Tibial nerve (tissue), 4 donors: Measurements from ENCODE around the gene BCAS3. TPM values are rescaled to one million over a fixed set of nuclear protein-coding genes. Genes with fewer than 3 reads are reported as not detected.

Experiments
- DNase-seq, 2 donors: peaks; one replicate each; pipeline ENCODE4 v3.0.0-alpha.2; 2019; ENCODE audit warnings: low spot score in 2 of 2
- H3K27ac ChIP-seq, 4 donors: fragments of 200-600 bp; sonication (generic) in 3 of 4; one replicate each; pipeline ENCODE4 v1.5.1; 2017 to 2019; ENCODE audit warnings: mild to moderate bottlenecking in 1 of 4
- H3K27me3 ChIP-seq, 2 donors: fragments of 200-600 bp; sonication (generic) in 1 of 2; one replicate each; pipeline versions ENCODE4 v1.5.1 to v1.6.0; 2017 to 2019
- H3K36me3 ChIP-seq, 3 donors: fragments of 200-600 bp; sonication (generic); one replicate each; pipeline ENCODE4 v1.5.1; 2018 to 2019
- H3K4me1 ChIP-seq, 4 donors: fragments of 200-600 bp; sonication (generic) in 3 of 4; one replicate each; pipeline ENCODE4 v1.5.1; 2017 to 2019
- H3K4me3 ChIP-seq, 4 donors: fragments of 200-600 bp; sonication (generic) in 3 of 4; one replicate each; pipeline ENCODE4 v1.5.1; 2017 to 2019; ENCODE audit warnings: mild to moderate bottlenecking in 1 of 4, moderate library complexity in 1 of 4
- H3K9me3 ChIP-seq, 4 donors: fragments of 200-600 bp; sonication (generic) in 3 of 4; one replicate each; pipeline ENCODE4 v1.5.1; 2017 to 2019
- CTCF ChIP-seq, 5 experiments: fragments of 200-600 bp in 3 of 5; fragments of 450-650 bp in 2 of 5; sonication (generic) in 3 of 5; IDR thresholded peaks; one replicate each; pipeline ENCODE4 v1.5.1; 2016 to 2019; ENCODE audit warnings: antibody characterized with exemption in 5 of 5, mild to moderate bottlenecking in 3 of 5, moderate library complexity in 2 of 5
- EP300 ChIP-seq, 2 donors: sonication (generic); formaldehyde crosslinking; IDR thresholded peaks; one replicate each; pipeline ENCODE4 v1.6.1; 2017; ENCODE audit warnings: antibody characterized with exemption in 2 of 2, mild to moderate bottlenecking in 1 of 2
- POLR2A ChIP-seq, 2 donors: fragments of 450-650 bp; IDR thresholded peaks; one replicate each; pipeline ENCODE4 v1.6.1; 2017; ENCODE audit warnings: antibody characterized with exemption in 2 of 2, mild to moderate bottlenecking in 2 of 2, moderate library complexity in 2 of 2
- WGBS, 2 donors: methylation state at CpG; one replicate each; pipeline ENCODE4 v1.1.5; 2018; 5-methylcytosine and 5-hydroxymethylcytosine counted together
- total RNA-seq, 4 donors: library from RNA; depleted of rRNA; stranded (reverse); fragments of >200 nt; gene quantifications; one replicate each; pipeline ENCODE4 v1.1.0, GENCODE V29; 2016

The BCAS3 gene
- total RNA-seq, 4 donors from 2014 or later = 26.4 to 48.1 (median 44.8) TPM

GRCh38 chr17:61196302-61196704 is 518.7 kb downstream of the BCAS3 start:
- Histone ChIP-seq H3K27ac (peak overlapping the region in 2 of 4 donors; percentile 10 to 28), H3K4me3 (peak overlapping the region in 1 of 4 donors; percentile 19)

DNA sequence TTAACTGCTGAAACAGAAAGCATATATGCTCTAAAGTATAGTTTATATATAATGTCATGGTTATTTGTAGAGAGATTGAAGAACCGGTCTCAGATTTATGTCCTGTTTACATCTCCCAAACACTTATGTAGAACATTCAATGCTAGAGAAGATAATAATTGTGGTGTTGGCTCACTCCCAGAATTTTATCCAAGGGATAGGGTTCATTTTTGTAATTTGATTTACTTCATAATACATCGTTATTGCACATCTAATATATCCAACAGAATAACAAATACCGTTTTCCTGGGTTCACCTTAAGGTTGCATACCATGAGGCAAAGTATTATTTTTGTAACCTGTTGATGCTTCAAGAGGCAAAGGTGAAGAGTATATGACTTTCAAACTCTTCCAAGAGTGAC is 519.1 kb downstream of the BCAS3 start:
- TF ChIP-seq CTCF (IDR thresholded peaks at IDR 0.05) (no peak), EP300 (IDR thresholded peaks at IDR 0.05) (no peak), POLR2A (IDR thresholded peaks at IDR 0.05) (no peak)
- H3K27ac ChIP-seq = peak overlapping the region in 1 of 4 donors; percentile 28
- WGBS, 2 donors = 50 to 65% methylated on average over 3 of the region's 3 CpGs

More at GRCh38 chr17:61196302-61196704, 518.7 kb downstream of the BCAS3 start:
- H3K36me3 ChIP-seq = no peaks in the 10 kb centered on the region
- WGBS, 2 donors = 26 to 37% methylated on average over 7 of the region's 7 CpGs
- H3K4me1 ChIP-seq = peaks cover 0 to 26% (median 2%) of the 10 kb centered on the region in 4 donors
- H3K9me3 ChIP-seq = peaks cover 0 to 9% (median 2%) of the 10 kb centered on the region in 4 donors
- H3K27me3 ChIP-seq = no peaks in the 10 kb centered on the region
- no peak for TF ChIP-seq CTCF (IDR thresholded peaks at IDR 0.05)
- TF ChIP-seq POLR2A (IDR thresholded peaks at IDR 0.05) = no peak
- TF ChIP-seq EP300 (IDR thresholded peaks at IDR 0.05) = no peak
- no peak for DNase-seq

DNA sequence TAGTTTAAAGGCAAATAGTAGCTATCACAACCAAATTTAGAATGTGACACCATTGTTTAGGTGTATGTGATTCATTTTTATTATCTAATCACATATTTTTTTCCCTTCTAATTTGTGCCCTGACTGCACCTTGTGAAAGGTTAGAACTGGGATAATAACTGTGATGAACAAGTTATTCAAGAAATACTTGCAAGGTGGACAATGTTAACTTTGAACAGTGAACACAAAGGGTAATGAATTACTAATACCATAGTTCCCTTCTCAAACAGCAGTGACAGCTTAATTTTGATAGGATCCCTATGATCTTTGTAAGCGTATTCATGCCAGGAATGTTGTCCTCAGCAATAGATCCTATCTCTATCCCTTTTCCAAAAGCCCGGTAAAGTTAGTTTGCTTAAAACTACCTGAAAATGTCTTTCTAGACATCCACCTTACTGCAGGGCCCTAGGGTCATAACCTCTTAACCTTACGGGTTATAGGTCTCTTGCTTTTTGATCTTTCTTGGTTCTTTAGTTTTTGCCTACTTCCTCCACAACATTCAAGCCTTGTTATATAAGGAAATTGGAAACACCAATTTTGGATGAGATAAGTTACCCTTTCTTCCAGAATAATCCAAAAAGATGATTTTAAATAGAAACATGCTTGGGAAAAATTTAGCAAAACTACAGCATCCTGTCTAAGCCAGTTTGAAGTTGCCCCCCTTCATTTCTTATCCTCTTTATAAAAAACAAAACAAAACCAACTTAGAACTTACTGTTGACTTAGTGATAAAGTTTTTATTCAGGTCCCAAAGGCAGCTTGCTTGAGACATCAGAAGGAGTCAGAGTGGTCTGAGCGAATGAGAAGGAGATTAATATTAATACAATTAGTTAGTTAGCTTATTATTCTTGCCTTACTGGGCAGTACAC is 522.0 kb downstream of the BCAS3 start:
- no peak for DNase-seq
- H3K27ac ChIP-seq = peak overlapping the region in 1 of 4 donors; percentile 45
- H3K4me1 ChIP-seq = peaks cover 0 to 36% (median 7%) of the 10 kb centered on the region in 4 donors
- WGBS, 2 donors = 83 to 87% methylated on average over 4 of the region's 4 CpGs
- no peaks in the 10 kb centered on the region for H3K27me3 ChIP-seq
- H3K36me3 ChIP-seq = no peaks in the 10 kb centered on the region
- no peaks in the 10 kb centered on the region for H3K9me3 ChIP-seq
- H3K4me3 ChIP-seq = no peak overlapping the region
- no peak for TF ChIP-seq POLR2A (IDR thresholded peaks at IDR 0.05)
- no peak for TF ChIP-seq CTCF (IDR thresholded peaks at IDR 0.05)
- no peak for TF ChIP-seq EP300 (IDR thresholded peaks at IDR 0.05)

More for the DNA sequence above, 519.1 kb downstream of the BCAS3 start:
- DNase-seq = no peak
- Histone ChIP-seq H3K4me3 (peak overlapping the region in 1 of 4 donors; percentile 19), H3K36me3 (no peaks in the 10 kb centered on the region), H3K4me1 (peaks cover 0 to 30% (median 2%) of the 10 kb centered on the region in 4 donors), H3K27me3 (no peaks in the 10 kb centered on the region), H3K9me3 (peaks cover 0 to 9% (median 2%) of the 10 kb centered on the region in 4 donors)

- WGBS, 2 donors = 92% methylated on average over 8 of the region's 8 CpGs
- Histone ChIP-seq H3K36me3 (no peaks in the 10 kb centered on the region), H3K4me1 (peaks cover 0 to 42% (median 8%) of the 10 kb centered on the region in 4 donors), H3K27ac (peak overlapping the region in 1 of 4 donors; percentile 45), H3K27me3 (no peaks in the 10 kb centered on the region), H3K9me3 (no peaks in the 10 kb centered on the region), H3K4me3 (no peak overlapping the region)
- TF ChIP-seq CTCF (IDR thresholded peaks at IDR 0.05) (no peak), EP300 (IDR thresholded peaks at IDR 0.05) (no peak), POLR2A (IDR thresholded peaks at IDR 0.05) (no peak)
- no peak for DNase-seq
Observed at GRCh38 chr17:61200339-61200715, 522.7 kb downstream of the BCAS3 start.

DNA sequence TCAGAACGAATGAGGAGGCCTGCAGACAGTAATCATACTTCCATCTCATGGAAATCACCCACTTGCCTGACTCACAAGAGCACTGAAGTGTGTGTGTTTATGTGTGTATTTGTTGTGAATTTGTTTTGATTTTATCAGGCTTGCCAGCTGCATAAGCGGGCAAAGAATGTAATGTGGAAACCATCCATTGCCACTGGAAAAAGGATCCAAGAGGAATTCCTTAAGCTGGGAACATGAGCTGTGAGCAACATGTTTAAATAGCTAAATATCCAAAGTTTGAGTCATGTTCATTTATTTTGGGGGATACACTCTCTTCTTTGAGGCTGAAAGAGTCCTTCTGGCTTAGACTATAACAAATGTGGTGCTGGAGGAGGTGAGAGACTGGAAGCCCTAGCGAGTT is 523.6 kb downstream of the BCAS3 start:
- 46 to 55% methylated on average over 3 of the region's 3 CpGs for WGBS, 2 donors
- peak overlapping the region in 2 of 4 donors; percentile 34 to 65 for H3K27ac ChIP-seq
- H3K4me1 ChIP-seq = peaks cover 0 to 40% (median 8%) of the 10 kb centered on the region in 4 donors
- no peaks in the 10 kb centered on the region for H3K36me3 ChIP-seq
- DNase-seq = no peak
- no peaks in the 10 kb centered on the region for H3K9me3 ChIP-seq
- TF ChIP-seq CTCF (IDR thresholded peaks at IDR 0.05) (no peak), EP300 (IDR thresholded peaks at IDR 0.05) (peak in 1 of 2 donors; percentile 45)
- no peak overlapping the region for H3K4me3 ChIP-seq
- H3K27me3 ChIP-seq = no peaks in the 10 kb centered on the region
